ENCODE measurements around the gene NR3C1. TPM values are rescaled to one million over a fixed set of nuclear protein-coding genes. Genes with fewer than 3 reads are reported as not detected.

NR3C1 gene
- total RNA-seq, 1 experiment from 2014 or later = 31.4 TPM

- DNase-seq = no peak
- H3K56ac ChIP-seq (ENCODE audit: insufficient read length, low read depth, low read length) = no peak overlapping the region
- no peak overlapping the region for H3K4me2 ChIP-seq (ENCODE audit: insufficient read depth, insufficient read length, low read length)
- no peaks in the 10 kb centered on the region for H3K4me1 ChIP-seq (ENCODE audit: insufficient read depth, low read length)
- no peak overlapping the region for H4K8ac ChIP-seq (replicated peaks; ENCODE audit: insufficient read length, low read depth, low read length)
- H4K20me1 ChIP-seq (ENCODE audit: control insufficient read depth, insufficient read depth, insufficient read length) = no peaks in the 10 kb centered on the region
- H3K23me2 ChIP-seq (ENCODE audit: insufficient read length, low read depth, low read length, poor library complexity, severe bottlenecking) = no peaks in the 10 kb centered on the region
- no peaks in the 10 kb centered on the region for H3K27me3 Mint-ChIP-seq (ENCODE audit: low read depth)
- H2BK120ac ChIP-seq (ENCODE audit: low read depth, low read length, poor library complexity, severe bottlenecking) = no peak overlapping the region
- WGBS (ENCODE audit: extremely low coverage, insufficient read length, low lambda C conversion rate) = no CpG with 5 or more reads among the region's 2 CpGs
- TF ChIP-seq CTCF (conservative IDR thresholded peaks at IDR 0.05) = no peak
- H2AK5ac ChIP-seq (ENCODE audit: insufficient read length, low read length) = no peak overlapping the region
- H3K79me2 ChIP-seq (ENCODE audit: insufficient read depth, low read length) = no peaks in the 10 kb centered on the region
- no peak overlapping the region for H2AFZ ChIP-seq (ENCODE audit: low read length)
- no peak overlapping the region for H2BK12ac ChIP-seq (ENCODE audit: insufficient read length, low read depth, low read length)
- no peak overlapping the region for H3K9ac ChIP-seq (ENCODE audit: extremely low read depth, insufficient read length, low read length)
- peak overlapping the region in 2 of 3 experiments; percentile 27 to 64; a peak in 3 of 7 replicates for H3K27ac Mint-ChIP-seq
- H3K27ac ChIP-seq (ENCODE audit: insufficient read length, low read depth, low read length) = no peak overlapping the region
- no peak overlapping the region for H2BK15ac ChIP-seq (ENCODE audit: low read depth, low read length)
- no peak overlapping the region for H3K4ac ChIP-seq (ENCODE audit: low read depth, low read length)
- H3K4me3 Mint-ChIP-seq = no peak overlapping the region
- peaks cover 5 to 36% (median 22%) of the 10 kb centered on the region in 3 experiments; a peak in 6 of 7 replicates for H3K36me3 Mint-ChIP-seq (ENCODE audit: insufficient read depth in 1 of 3, low read depth in 3 of 3)
- H2BK5ac ChIP-seq (ENCODE audit: insufficient read length, low read length) = no peak overlapping the region
- no peak overlapping the region for H3K14ac ChIP-seq (ENCODE audit: insufficient read depth, low read length)
- H4K91ac ChIP-seq (ENCODE audit: insufficient read length, low read depth, low read length) = no peak overlapping the region
- H3K79me1 ChIP-seq (ENCODE audit: insufficient read depth, low read depth, low read length, poor library complexity, severe bottlenecking) = no peaks in the 10 kb centered on the region
- peaks cover 3% of the 10 kb centered on the region for H3K9me3 ChIP-seq (ENCODE audit: control insufficient read depth, low read depth, low read length)
- H3K9me3 Mint-ChIP-seq = peaks cover 15 to 19% of the 10 kb centered on the region in 2 experiments; a peak in 4 of 5 replicates
- no peaks in the 10 kb centered on the region for H3K27me3 ChIP-seq (ENCODE audit: insufficient read depth, low read length)
- H3K18ac ChIP-seq (ENCODE audit: insufficient read length, low read depth, low read length) = no peak overlapping the region
- H2BK20ac ChIP-seq (ENCODE audit: low read depth, low read length, poor library complexity, severe bottlenecking) = no peak overlapping the region
- peaks cover 28 to 37% of the 10 kb centered on the region in 2 experiments for H3K4me1 Mint-ChIP-seq
- no peak overlapping the region for H3K23ac ChIP-seq (ENCODE audit: insufficient read length, low read depth, low read length)
- no peak overlapping the region for H4K5ac ChIP-seq (ENCODE audit: insufficient read length, low read depth, low read length)
- no peak overlapping the region for H3T11ph ChIP-seq (ENCODE audit: low read length)
These were observed 39.4 kb downstream of the NR3C1 start for GRCh38 chr5:143364061-143364460.

Measured in H9 (cell line).